NCI-H748 (cell line): Measurements from ENCODE around the gene TYW1B.
"Not testable (repeated sequence)": the region's sequence is repeated elsewhere in the genome, so short reads cannot be mapped to it uniquely, and the experiment has no call there.

Experiments used
- DNase-seq: peaks from one replicate; lab custom pipeline; 2025; ENCODE audit not compliant: unreplicated experiment; lab: John Stamatoyannopoulos, UW

TYW1B gene

GRCh38 chr7:72580142-72580770 is 247.7 kb downstream of the TYW1B start:
- not testable (repeated sequence) for DNase-seq

GRCh38 chr7:72577107-72577506 is 250.9 kb downstream of the TYW1B start:
- no peak for DNase-seq

DNA sequence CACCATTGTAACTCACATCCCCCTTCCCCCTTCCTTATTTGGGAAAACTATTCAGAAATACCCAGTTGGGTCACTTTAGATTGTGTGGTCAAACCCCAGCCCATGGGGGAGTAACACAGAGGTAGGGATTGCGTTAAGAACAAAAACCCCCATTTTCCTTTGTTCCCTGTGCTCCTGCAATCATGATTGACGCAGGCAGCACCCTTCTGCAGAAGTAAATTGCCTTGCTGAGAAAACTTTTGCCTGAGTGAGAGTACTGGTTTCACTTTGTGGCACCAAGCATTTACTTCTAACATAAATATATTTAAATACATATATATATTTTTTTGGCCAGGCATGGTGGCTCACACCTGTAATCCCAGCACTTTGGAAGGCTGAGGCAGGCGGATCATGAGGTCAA is 266.0 kb downstream of the TYW1B start:
- not testable (repeated sequence) for DNase-seq

GRCh38 chr7:72559546-72559945 is 268.5 kb downstream of the TYW1B start:
- DNase-seq, result not testable (repeated sequence)

DNA sequence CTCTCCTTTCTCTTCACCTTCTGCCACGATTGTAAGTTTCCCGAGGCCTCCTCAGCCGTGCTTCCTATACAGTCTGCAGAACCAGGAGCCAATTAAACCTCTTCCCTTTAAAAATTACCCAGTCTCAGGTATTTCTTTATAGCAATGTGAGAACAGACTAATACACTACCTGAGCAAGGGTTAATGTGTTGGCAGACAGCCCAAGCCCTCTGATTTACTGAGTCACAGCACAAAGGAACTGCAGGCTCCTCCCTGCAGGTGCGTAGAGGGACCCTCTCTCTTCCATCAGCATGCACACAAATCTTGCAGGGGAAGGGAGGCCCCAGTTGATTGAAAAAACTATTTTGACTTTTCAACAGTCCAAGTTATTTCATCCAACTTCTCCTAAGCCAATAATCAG is 271.3 kb downstream of the TYW1B start:
- DNase-seq, result not testable (repeated sequence)

- DNase-seq, result not testable (repeated sequence)
Observed at GRCh38 chr7:72555238-72555637, 272.8 kb downstream of the TYW1B start.

DNA sequence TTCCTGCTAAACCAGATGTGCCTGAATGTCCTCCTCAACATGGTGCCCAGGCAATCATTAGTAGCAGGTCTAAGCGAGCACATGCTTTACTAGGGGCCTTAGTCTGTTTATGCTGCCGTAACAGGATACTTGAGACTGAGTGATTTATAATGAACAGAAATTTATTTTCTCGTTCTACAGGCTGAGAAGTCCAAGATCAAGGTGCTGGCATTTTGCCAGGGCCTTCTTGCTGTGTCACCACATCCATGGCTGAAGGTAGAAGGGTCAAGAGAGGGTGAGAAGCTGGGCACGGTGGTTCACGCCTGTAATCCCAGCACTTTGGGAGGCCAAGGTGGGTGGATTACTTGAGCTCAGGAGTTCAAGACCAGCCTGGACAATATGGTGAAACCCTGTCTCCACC is 273.6 kb downstream of the TYW1B start:
- peak; percentile 26 for DNase-seq

DNA sequence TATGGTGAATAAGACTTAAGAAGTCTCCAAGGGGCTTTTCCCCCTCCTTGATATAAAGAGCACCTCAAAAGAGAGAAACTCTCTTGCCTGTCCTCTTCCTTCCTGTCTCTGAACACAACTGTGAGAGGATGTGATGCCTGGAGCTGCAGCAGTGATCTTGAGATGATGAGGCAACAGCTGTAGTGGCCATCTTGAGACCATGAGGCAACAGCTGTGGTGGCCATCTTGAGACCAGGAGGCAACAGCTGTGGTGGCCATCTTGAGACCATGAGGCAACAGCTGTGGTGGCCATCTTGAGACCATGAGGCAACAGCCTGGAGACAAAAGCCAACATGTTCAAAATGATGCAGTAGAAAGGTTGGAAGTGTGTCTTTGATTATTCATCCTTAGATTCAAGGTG is 277.5 kb downstream of the TYW1B start:
- DNase-seq, result not testable (repeated sequence)

GRCh38 chr7:72546586-72547237 is 281.3 kb downstream of the TYW1B start:
- DNase-seq, result not testable (repeated sequence)

- DNase-seq, result not testable (repeated sequence)
Observed at GRCh38 chr7:72544531-72544930, 283.5 kb downstream of the TYW1B start.

DNA sequence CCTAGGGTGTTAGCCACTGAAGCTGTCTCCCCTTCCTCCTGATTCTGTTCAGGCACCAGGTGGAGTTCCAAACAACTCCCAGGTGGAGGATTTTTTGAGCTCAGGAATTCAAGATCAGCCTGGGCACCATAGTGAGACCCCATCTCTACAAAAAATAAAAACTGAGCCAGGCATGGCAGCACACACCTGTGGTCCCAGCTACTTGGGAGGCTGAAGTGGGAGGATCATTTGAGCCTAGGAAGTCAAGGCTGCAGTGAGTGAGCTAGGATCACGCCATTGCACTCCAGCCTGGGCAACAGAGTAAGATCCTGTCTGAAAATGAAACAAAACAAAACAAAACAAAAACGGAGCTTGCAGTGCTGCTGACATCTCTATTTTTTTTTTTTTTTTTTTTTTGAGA is 287.1 kb downstream of the TYW1B start:
- DNase-seq, result no peak

DNA sequence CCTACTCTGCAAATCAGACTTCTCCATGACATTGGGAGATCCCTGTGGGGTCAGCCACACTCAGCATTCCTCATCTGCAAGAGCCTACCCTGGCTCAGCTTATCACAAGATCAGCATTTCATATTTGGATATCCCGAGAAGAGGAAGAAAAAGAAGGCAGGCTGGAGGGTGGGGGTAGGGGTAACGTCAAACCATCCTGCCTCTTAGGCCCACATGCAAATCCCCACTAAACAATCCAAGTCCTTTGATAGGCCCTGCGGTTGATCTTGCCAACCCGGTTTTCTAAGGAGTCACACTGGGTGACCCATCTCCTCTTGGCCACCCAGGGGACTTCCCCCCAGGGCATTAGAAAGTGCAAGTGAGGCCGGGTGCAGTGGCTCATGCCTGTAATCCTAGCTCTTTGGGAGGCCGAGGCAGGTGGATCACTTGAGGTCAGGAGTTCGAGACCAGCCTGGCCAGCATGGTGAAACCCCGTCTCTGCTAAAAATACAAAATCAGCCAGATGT is 287.8 kb downstream of the TYW1B start:
- no peak for DNase-seq

GRCh38 chr7:72539702-72540101 is 288.3 kb downstream of the TYW1B start:
- no peak for DNase-seq

DNA sequence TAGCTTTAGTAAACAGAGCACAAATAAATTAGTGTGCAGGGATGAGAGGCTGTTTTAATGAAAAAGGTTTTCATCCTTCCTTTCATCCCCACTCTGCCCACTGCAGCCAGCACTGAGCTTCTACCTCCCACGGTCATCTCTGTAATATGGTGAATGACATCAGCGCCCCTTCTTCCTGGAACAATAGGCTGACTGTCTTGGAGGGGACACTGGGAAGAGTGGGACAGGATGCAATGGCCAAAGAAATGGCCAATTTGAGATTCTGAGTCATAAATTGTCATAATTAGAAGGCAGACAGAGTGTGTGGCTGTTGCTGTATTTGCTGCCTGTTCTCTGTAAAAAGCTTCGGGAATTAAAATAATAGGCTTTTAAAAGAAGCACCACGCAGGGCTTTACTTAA is 289.1 kb downstream of the TYW1B start:
- peak; percentile 30 for DNase-seq

DNA sequence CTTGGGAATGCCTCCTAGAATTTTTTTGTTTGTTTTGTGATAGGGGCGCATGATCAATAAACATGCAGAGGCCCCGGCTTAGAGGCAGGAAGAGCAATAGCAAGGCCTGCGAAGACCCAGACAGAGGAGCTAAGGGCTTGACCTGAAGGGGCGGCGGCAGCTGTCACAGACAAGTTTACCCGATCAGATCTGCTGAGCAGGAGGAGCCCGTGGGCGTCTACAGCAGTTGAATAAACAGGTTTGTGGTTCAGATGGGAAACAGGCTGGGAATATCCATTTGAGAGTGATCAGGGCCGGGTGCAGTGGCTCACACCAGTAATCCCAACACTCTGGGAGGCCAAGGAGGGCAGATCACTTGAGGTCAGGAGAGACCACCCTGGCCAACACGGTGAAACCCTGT is 289.9 kb downstream of the TYW1B start:
- no peak for DNase-seq

DNA sequence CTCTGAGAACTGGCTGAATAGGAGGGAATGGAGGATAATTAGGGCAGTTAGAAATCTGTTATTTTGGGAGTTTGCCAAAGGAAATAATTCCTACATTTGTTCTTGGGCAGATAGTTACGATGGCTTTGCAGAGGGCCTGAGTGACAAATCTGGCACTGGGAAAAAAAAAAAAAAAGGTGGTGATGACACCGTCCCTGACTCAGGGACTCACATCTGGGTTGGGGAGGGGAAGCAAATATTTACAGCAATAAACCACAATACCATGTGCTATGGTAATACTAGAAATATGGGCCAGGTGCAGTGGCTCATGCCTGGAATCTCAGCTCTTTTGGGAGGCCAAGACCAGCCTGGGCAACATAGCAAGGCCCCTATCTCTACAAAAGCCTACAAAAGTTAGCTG is 292.0 kb downstream of the TYW1B start:
- peak; percentile 74 for DNase-seq

DNA sequence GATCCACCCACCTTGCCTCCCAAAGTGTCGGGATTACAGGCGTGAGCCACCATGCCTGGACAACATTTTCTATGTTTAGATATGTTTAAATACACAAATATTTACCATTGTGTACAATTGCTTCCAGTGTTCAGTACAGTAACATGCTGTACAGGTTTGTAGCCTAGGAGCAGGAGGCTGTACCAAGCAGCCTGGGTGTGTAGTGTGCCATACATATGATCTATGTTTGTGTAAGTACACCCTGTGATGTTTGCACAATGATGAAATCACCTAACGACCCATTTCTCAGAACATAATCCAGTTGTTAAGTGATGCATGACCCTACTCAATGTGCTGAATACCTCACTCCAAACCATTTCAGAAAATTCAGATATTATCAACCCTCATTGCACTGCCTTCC is 297.0 kb downstream of the TYW1B start:
- not testable (repeated sequence) for DNase-seq
